NCI-H2196 (cell line): ENCODE measurements around the gene A4GNT.

Experiments
- DNase-seq: peaks from one replicate; lab custom pipeline; 2025; ENCODE audit not compliant: unreplicated experiment; lab: John Stamatoyannopoulos, UW

A4GNT gene

GRCh38 chr3:138081371-138082084 is 50.7 kb downstream of the A4GNT start:
- DNase-seq, result no peak

DNA sequence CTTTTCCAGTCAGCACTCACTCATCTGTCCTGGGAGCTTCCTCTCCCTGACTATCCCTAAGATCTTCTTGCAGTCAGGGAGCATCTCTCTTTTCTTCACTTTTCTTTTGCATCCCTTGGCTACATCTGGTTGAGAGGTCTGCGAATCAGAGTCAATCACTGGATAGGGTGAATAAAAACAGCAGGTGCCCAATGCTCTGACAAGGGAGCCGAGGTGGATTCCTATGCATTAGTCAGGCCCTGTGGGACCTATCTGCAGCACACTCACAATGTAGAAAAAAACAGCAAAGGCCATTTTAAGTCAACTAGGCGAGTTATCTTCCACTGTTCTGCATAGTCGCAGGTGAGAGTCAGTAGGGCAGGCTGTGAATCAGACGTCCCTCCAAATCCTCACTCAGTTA is 52.3 kb downstream of the A4GNT start:
- DNase-seq, result no peak

GRCh38 chr3:138078901-138079344 is 53.3 kb downstream of the A4GNT start:
- DNase-seq, result no peak

GRCh38 chr3:138078096-138078495 is 54.1 kb downstream of the A4GNT start:
- DNase-seq, result no peak
